PC-9 (cell line): ENCODE data around the gene ZNF30. TPM values are rescaled to one million over a fixed set of nuclear protein-coding genes. Genes with fewer than 3 reads are reported as not detected.
"Not testable (repeated sequence)": the region's sequence is repeated elsewhere in the genome, so short reads cannot be mapped to it uniquely, and the experiment has no call there.

Experiments used
- BruUV-seq: library from RNA; stranded (reverse); fragments of 400-500 nt; replicated peaks from 2 replicates; lab custom pipeline; 2021; lab: Mats Ljungman, UMichigan
- CTCF ChIA-PET: fragments of 300-600 bp; sonication (Branson Sonifier 250); formaldehyde crosslinking; loops from one replicate; lab custom pipeline; 2022; ENCODE audit warnings: antibody characterized with exemption; lab: Charles Lee
- POLR2A ChIA-PET: fragments of 300-600 bp; sonication (Branson Sonifier 250); formaldehyde crosslinking; loops from one replicate; lab custom pipeline; 2022; ENCODE audit warnings: antibody characterized with exemption; ENCODE audit not compliant: unreplicated experiment; lab: Charles Lee
- DNase-seq, 2 experiments: peaks; one replicate each; pipeline versions ENCODE4 v3.0.0 to v3.0.0-alpha.2; 2015 to 2022; ENCODE audit warnings: mixed read lengths in 1 of 2
- H2AFZ ChIP-seq: fragments of 200-600 bp; sonication (generic); 2 replicates; pipeline ENCODE4 v1.8.1; 2017; ENCODE audit warnings: antibody characterized with exemption
- H3F3A ChIP-seq: fragments of 200-600 bp; sonication (generic); 2 replicates; pipeline ENCODE4 v1.8.1; 2017; ENCODE audit warnings: antibody characterized with exemption, mild to moderate bottlenecking, low read depth; ENCODE audit not compliant: insufficient read depth
- H3K27ac ChIP-seq: fragments of 200-600 bp; sonication (generic); 2 replicates; pipeline ENCODE4 v1.6.1; 2016; ENCODE audit warnings: mixed run types
- H3K27me3 ChIP-seq: fragments of 200-600 bp; sonication (generic); 2 replicates; pipeline ENCODE4 v1.6.1; 2016; ENCODE audit warnings: low read depth, mixed run types; ENCODE audit not compliant: insufficient read depth
- H3K36me3 ChIP-seq: fragments of 200-600 bp; sonication (generic); 2 replicates; pipeline ENCODE4 v1.6.1; 2016; ENCODE audit warnings: low read depth, mixed run types
- H3K4me1 ChIP-seq: fragments of 200-600 bp; sonication (generic); replicated peaks from 2 replicates; pipeline ENCODE4 v1.6.1; 2016; ENCODE audit warnings: mixed run types; ENCODE audit not compliant: insufficient read depth
- H3K4me2 ChIP-seq: fragments of 200-600 bp; sonication (generic); 2 replicates; pipeline ENCODE4 v1.6.1; 2017; ENCODE audit warnings: mixed run types
- H3K4me3 ChIP-seq: fragments of 200-600 bp; sonication (generic); 2 replicates; pipeline ENCODE4 v1.6.1; 2016; ENCODE audit warnings: mixed run types
- H3K79me2 ChIP-seq: fragments of 200-600 bp; sonication (generic); 2 replicates; pipeline ENCODE4 v1.6.1; 2017; ENCODE audit warnings: low read depth, mixed run types
- H3K9me2 ChIP-seq: fragments of 200-600 bp; sonication (generic); 2 replicates; pipeline ENCODE4 v1.8.1; 2017; ENCODE audit warnings: mild to moderate bottlenecking; ENCODE audit not compliant: insufficient read depth
- H3K9me3 ChIP-seq: fragments of 200-600 bp; sonication (generic); 2 replicates; pipeline ENCODE4 v1.8.1; 2016; ENCODE audit warnings: low read depth; ENCODE audit not compliant: insufficient read depth
- H4K20me1 ChIP-seq: fragments of 200-600 bp; sonication (generic); 2 replicates; pipeline ENCODE4 v1.8.1; 2017; ENCODE audit not compliant: insufficient read depth
- CTCF ChIP-seq: fragments of 200-600 bp; sonication (generic); conservative IDR thresholded peaks from 2 replicates; pipeline ENCODE4 v1.6.1; 2017; ENCODE audit warnings: mixed run types, antibody characterized with exemption, mild to moderate bottlenecking, moderate library complexity
- EZH2 ChIP-seq: fragments of 200-600 bp; sonication (generic); IDR thresholded peaks from 2 replicates; pipeline ENCODE4 v1.8.0; 2017; ENCODE audit warnings: antibody characterized with exemption, low read depth
- intact Hi-C: fragments of 100-400 bp; cut with micrococcal nuclease; formaldehyde crosslinking; loops from one replicate; pipeline ENCODE4 v1.10.0; 2022; ENCODE audit not compliant: unreplicated experiment
- total RNA-seq: library from RNA; stranded (reverse); gene quantifications from 2 replicates; pipeline ENCODE4 v1.2.3, GENCODE V29; 2021

The ZNF30 gene
- total RNA-seq, 1 experiment from 2014 or later, result 1.3 TPM

- Histone ChIP-seq H3F3A (peaks cover 4% of the 10 kb centered on the region; the same call in 1 of the 2 replicates), H3K4me3 (no peak overlapping the region), H3K9me3 (peaks cover 7% of the 10 kb centered on the region), H3K4me2 (no peak overlapping the region), H3K36me3 (no peaks in the 10 kb centered on the region), H3K27me3 (peaks cover 54% of the 10 kb centered on the region), H3K4me1 (peaks cover 11% of the 10 kb centered on the region; the same call in 1 of the 2 replicates), H3K27ac (no peak overlapping the region), H3K79me2 (peaks cover 9% of the 10 kb centered on the region; the same call in 1 of the 2 replicates), H2AFZ (no peak overlapping the region), H3K9me2 (no peaks in the 10 kb centered on the region), H4K20me1 (no peaks in the 10 kb centered on the region)
- TF ChIP-seq EZH2 (no peak), CTCF (no peak)
- CTCF ChIA-PET, result no interaction called here
- POLR2A ChIA-PET, result no interaction called here
- intact Hi-C loops, result no loop called here
- BruUV-seq, result no TSS peak
- no peak for DNase-seq
These were observed 40.8 kb downstream of the ZNF30 start for GRCh38 chr19:34967551-34967950.

- H3K4me3 ChIP-seq, result no peak overlapping the region
- no TSS peak for BruUV-seq
- CTCF ChIA-PET, result no interaction called here
- H3K4me1 ChIP-seq, result no peaks in the 10 kb centered on the region
- no peak overlapping the region for H3K4me2 ChIP-seq
- peaks cover 7% of the 10 kb centered on the region for H3K9me3 ChIP-seq
- intact Hi-C loops, result loop anchor here (5.0 to 10.0 kb wide), 3 partner anchors 98 to 173 kb away; partner anchors contain the start of genes FXYD3 and FXYD7
- no peak overlapping the region for H3K27ac ChIP-seq
- H3K79me2 ChIP-seq, result no peaks in the 10 kb centered on the region
- TF ChIP-seq EZH2, result no peak
- no peak for TF ChIP-seq CTCF
- no peaks in the 10 kb centered on the region for H3K36me3 ChIP-seq
- peaks cover 59% of the 10 kb centered on the region for H3K27me3 ChIP-seq
- no peaks in the 10 kb centered on the region for H3K9me2 ChIP-seq
- H4K20me1 ChIP-seq, result no peaks in the 10 kb centered on the region
- no peak overlapping the region for H2AFZ ChIP-seq
- no peak for DNase-seq
- POLR2A ChIA-PET, result no interaction called here
- peaks cover 3% of the 10 kb centered on the region; the same call in 1 of the 2 replicates for H3F3A ChIP-seq
These were observed 43.0 kb downstream of the ZNF30 start for GRCh38 chr19:34969721-34970120.

GRCh38 chr19:34970185-34970780, 43.6 kb downstream of the ZNF30 start:
- H3K4me3 ChIP-seq, POLR2A ChIA-PET, H3K27ac ChIP-seq, H2AFZ ChIP-seq, BruUV-seq, H3K9me2 ChIP-seq, DNase-seq, H3K9me3 ChIP-seq, H3K79me2 ChIP-seq, CTCF ChIA-PET, H3K4me2 ChIP-seq, H3K4me1 ChIP-seq, H4K20me1 ChIP-seq, H3F3A ChIP-seq, H3K36me3 ChIP-seq: not testable (repeated sequence)
- intact Hi-C loops, result loop anchor here (5.0 to 10.0 kb wide), 3 partner anchors 97 to 172 kb away; partner anchors contain the start of genes FXYD3 and FXYD7
- peaks cover 59% of the 10 kb centered on the region for H3K27me3 ChIP-seq
